ENCODE results near the gene ATG4D.

DNA sequence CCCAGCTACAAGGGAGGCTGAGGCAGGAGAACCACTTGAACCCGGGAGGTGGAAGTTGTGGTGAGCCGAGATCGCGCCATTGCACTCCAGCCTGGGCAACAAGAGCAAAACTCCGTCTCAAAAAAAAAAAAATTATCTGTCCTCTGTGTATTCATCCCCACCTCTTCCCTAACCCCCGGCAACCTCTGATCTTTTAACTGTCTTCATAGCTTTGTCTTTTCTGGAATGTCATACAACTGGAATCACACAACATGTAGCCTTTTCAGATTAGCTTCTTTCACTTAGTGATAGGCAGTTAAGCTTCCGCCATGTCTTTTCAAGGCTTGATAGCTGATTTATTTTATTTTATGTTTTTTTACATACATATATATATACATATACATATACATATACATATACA lies 18.1 kb upstream of the ATG4D start:
- TF ChIP-seq CTCF (conservative IDR thresholded peaks at IDR 0.05; ENCODE audit: low read length) (no peak), EZH2phosphoT487 (IDR thresholded peaks at IDR 0.05; ENCODE audit: borderline replicate concordance, low read depth, low read length) (no peak)

Measured in OCI-LY7 (cell line).